Ishikawa (cell line): ENCODE data around the gene IMMP2L.

ENCODE experiments used
- CEBPB ChIP-seq: IDR thresholded peaks from 2 replicates; pipeline ENCODE4 v1.6.1; 2012
- CREB1 ChIP-seq: IDR thresholded peaks from 2 replicates; pipeline ENCODE4 v1.6.1; 2012; ENCODE audit warnings: low read depth
- EGR1 ChIP-seq: IDR thresholded peaks from 2 replicates; pipeline ENCODE4 v1.6.1; 2012
- EP300 ChIP-seq: IDR thresholded peaks from 2 replicates; pipeline ENCODE4 v1.6.1; 2012; ENCODE audit warnings: borderline replicate concordance
- FOXM1 ChIP-seq: IDR thresholded peaks from 2 replicates; pipeline ENCODE4 v1.6.1; 2012; ENCODE audit warnings: low read depth, borderline replicate concordance
- NFIC ChIP-seq: IDR thresholded peaks from 2 replicates; pipeline ENCODE4 v1.6.1; 2012
- RAD21 ChIP-seq: IDR thresholded peaks from 2 replicates; pipeline ENCODE4 v1.6.1; 2012; ENCODE audit warnings: low read depth
- TAF1 ChIP-seq: IDR thresholded peaks from 2 replicates; pipeline ENCODE4 v1.6.1; 2012; ENCODE audit warnings: low read depth, mild to moderate bottlenecking
- TCF12 ChIP-seq: IDR thresholded peaks from 2 replicates; pipeline ENCODE4 v1.6.1; 2012; ENCODE audit warnings: low read depth
- TEAD4 ChIP-seq: IDR thresholded peaks from 2 replicates; pipeline ENCODE4 v1.6.1; 2012
- YY1 ChIP-seq: IDR thresholded peaks from 2 replicates; pipeline ENCODE4 v1.6.1; 2012; ENCODE audit warnings: low read depth
- ZBTB7A ChIP-seq: IDR thresholded peaks from 2 replicates; pipeline ENCODE4 v1.6.1; 2012; ENCODE audit warnings: low read depth
- TF ChIP-seq, protein P1 (sequence below): IDR thresholded peaks from 2 replicates; pipeline ENCODE4 v1.6.1; 2012; ENCODE audit warnings: low read depth, mild to moderate bottlenecking
- TF ChIP-seq, protein P2 (sequence below): IDR thresholded peaks from 2 replicates; pipeline ENCODE4 v1.6.1; 2012
- TF ChIP-seq, protein P3 (sequence below): IDR thresholded peaks from 2 replicates; pipeline ENCODE4 v1.6.1; 2012

Gene IMMP2L

DNA sequence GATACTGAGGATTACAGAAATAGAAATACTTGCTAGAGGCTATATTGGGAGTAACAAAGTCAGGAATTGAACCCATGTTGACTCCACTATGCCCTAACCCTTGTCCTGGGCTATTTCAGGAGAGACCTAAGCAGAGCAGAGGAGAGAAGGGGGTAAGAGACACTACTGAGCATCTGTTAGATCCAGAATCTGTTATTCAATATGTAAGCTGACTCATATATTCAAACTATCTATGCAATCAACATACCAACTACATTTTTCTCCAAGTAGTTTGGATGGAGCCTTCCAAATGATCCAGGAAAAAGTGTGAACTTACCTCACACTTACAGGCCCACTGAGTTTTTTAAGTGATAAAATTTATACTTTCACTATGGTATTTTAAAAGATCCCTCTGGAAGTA, 216.1 kb downstream of the IMMP2L start:
- TF ChIP-seq EGR1 (no peak), CEBPB (no peak), YY1 (no peak), FOXM1 (no peak)
- TF ChIP-seq, protein P1, sequence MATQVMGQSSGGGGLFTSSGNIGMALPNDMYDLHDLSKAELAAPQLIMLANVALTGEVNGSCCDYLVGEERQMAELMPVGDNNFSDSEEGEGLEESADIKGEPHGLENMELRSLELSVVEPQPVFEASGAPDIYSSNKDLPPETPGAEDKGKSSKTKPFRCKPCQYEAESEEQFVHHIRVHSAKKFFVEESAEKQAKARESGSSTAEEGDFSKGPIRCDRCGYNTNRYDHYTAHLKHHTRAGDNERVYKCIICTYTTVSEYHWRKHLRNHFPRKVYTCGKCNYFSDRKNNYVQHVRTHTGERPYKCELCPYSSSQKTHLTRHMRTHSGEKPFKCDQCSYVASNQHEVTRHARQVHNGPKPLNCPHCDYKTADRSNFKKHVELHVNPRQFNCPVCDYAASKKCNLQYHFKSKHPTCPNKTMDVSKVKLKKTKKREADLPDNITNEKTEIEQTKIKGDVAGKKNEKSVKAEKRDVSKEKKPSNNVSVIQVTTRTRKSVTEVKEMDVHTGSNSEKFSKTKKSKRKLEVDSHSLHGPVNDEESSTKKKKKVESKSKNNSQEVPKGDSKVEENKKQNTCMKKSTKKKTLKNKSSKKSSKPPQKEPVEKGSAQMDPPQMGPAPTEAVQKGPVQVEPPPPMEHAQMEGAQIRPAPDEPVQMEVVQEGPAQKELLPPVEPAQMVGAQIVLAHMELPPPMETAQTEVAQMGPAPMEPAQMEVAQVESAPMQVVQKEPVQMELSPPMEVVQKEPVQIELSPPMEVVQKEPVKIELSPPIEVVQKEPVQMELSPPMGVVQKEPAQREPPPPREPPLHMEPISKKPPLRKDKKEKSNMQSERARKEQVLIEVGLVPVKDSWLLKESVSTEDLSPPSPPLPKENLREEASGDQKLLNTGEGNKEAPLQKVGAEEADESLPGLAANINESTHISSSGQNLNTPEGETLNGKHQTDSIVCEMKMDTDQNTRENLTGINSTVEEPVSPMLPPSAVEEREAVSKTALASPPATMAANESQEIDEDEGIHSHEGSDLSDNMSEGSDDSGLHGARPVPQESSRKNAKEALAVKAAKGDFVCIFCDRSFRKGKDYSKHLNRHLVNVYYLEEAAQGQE = no peak
- TF ChIP-seq, protein P2, sequence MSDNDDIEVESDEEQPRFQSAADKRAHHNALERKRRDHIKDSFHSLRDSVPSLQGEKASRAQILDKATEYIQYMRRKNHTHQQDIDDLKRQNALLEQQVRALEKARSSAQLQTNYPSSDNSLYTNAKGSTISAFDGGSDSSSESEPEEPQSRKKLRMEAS = no peak

DNA sequence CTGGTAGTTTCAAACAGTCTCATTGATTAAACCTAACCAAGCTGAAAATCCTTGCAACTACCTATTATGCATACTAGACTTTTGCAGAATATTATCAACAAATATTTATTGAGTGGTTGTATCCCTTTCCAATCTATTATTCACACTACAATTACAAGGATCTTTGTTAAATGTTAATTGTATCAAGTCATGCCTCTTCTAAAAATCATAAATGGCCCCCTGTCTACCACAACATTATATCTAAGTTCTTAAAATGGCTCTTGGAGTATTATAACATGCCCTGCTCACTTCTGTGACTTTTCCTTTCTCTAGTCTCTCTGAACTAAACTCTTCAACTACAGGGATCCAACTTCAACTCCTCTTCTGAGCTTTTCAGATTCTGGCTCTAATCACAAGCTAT, 219.3 kb downstream of the IMMP2L start:
- TF ChIP-seq NFIC = no peak
- TF ChIP-seq, protein P1 = no peak
- TF ChIP-seq, protein P3, sequence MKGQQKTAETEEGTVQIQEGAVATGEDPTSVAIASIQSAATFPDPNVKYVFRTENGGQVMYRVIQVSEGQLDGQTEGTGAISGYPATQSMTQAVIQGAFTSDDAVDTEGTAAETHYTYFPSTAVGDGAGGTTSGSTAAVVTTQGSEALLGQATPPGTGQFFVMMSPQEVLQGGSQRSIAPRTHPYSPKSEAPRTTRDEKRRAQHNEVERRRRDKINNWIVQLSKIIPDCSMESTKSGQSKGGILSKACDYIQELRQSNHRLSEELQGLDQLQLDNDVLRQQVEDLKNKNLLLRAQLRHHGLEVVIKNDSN = no peak
- TF ChIP-seq YY1 = no peak
- TF ChIP-seq FOXM1 = no peak
- no peak for TF ChIP-seq TAF1
- no peak for TF ChIP-seq TEAD4
- no peak for TF ChIP-seq TCF12
- no peak for TF ChIP-seq RAD21
- TF ChIP-seq EGR1 = no peak
- TF ChIP-seq, protein P2 = no peak
- no peak for TF ChIP-seq CREB1
- TF ChIP-seq CEBPB = no peak

DNA sequence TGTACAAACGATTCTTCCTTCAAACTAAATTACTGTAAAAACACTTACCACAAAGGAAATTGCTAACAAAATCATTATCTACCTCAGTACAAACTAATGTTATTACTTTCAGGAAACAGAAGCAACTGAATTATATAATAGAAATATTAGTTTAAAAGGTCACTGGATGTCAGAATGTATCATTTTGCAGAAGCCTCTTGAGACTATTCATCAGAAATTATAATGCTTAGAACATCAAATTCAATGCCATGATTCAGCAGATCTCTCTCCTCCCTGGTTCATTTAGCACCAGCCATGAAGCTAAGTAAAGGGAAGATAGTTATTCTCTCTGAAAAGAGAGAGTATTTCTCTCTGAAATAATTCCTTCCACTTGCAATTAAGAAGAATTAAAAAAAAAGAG, 223.3 kb downstream of the IMMP2L start:
- TF ChIP-seq TCF12 (no peak), TAF1 (no peak), EP300 (no peak)

DNA sequence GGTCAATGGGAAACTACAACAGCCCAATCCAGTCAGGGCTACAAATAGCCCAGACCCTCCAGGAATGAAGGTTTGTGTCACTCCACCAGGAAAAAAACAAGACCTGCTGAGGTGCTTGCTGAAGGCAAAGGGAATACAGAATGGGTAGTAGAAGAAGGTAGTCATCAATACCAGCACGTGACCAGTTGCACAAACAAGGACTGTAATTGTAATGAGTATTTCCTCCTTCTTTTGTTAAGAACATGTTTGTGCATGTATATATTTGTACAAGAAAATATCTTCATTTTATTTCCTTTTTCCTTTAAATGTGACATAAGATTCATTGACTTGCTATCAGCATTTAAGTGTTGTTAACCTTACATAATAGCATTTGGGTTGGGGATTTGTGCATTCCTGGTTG, 229.3 kb downstream of the IMMP2L start:
- TF ChIP-seq EGR1 (no peak), TAF1 (no peak), CEBPB (no peak), TEAD4 (no peak), EP300 (no peak), YY1 (no peak), CREB1 (no peak), RAD21 (no peak), NFIC (no peak), FOXM1 (no peak), TCF12 (no peak), ZBTB7A (no peak)
- TF ChIP-seq, protein P1 = no peak
- TF ChIP-seq, protein P2 = no peak
- TF ChIP-seq, protein P3 = no peak

DNA sequence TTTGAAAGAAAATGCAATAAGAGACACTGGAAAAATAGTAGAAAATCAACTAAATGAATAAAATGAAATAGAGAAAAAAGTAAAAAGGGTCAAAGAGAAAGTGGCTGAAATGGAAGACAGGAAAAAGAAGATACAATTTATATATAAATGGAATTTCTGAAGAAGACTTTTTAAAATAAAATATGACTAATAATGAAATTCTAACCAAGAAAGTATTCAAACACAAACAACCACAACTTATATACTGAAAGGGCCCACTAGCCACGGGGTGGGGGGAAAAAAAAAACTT, 232.1 kb downstream of the IMMP2L start:
- TF ChIP-seq TEAD4 (no peak), RAD21 (no peak), ZBTB7A (no peak), CEBPB (no peak)
- TF ChIP-seq, protein P3 = no peak
